H1 (cell line): ENCODE measurements around the gene FOXO6. TPM values are rescaled to one million over a fixed set of nuclear protein-coding genes. Genes with fewer than 3 reads are reported as not detected.

Experiments
- CTCF ChIA-PET: fragments of 300-600 bp; sonication (Branson Sonifier 250); formaldehyde crosslinking; loops from one replicate; lab custom pipeline; 2021; ENCODE audit not compliant: partially characterized antibody; lab: Charles Lee
- POLR2A ChIA-PET: fragments of 300-600 bp; sonication (Branson Sonifier 250); formaldehyde crosslinking; loops from one replicate; lab custom pipeline; 2021; ENCODE audit warnings: inconsistent platforms; ENCODE audit not compliant: partially characterized antibody; lab: Charles Lee
- DNase-seq, 2 experiments: peaks; one replicate each; pipeline versions ENCODE4 v3.0.0 to v3.0.0-alpha.2; 2010 to 2022; ENCODE audit warnings: low spot score in 2 of 2, low read depth in 1 of 2, mixed read lengths in 1 of 2
- FAIRE-seq: peaks from 2 replicates; lab custom pipeline; 2011; peaks lifted over from hg19 to GRCh38; lab: Jason Lieb, UNC
- H2AFZ ChIP-seq: 2 replicates; pipeline ENCODE4 v1.8.1; 2012; ENCODE audit warnings: low read length, inconsistent platforms
- H2AK5ac ChIP-seq: 2 replicates; pipeline ENCODE4 v1.6.1; 2013; ENCODE audit warnings: low read depth, low read length
- H2BK120ac ChIP-seq: replicated peaks from 2 replicates; pipeline ENCODE3; 2013; ENCODE audit warnings: low read depth, low read length, inconsistent platforms
- H2BK12ac ChIP-seq: 2 replicates; pipeline ENCODE4 v1.6.1; 2013; ENCODE audit warnings: low read depth, low read length
- H2BK15ac ChIP-seq: 2 replicates; pipeline ENCODE4 v1.6.1; 2013; ENCODE audit warnings: low read length
- H2BK20ac ChIP-seq: 2 replicates; pipeline ENCODE4 v1.6.1; 2013; ENCODE audit warnings: low read length
- H2BK5ac ChIP-seq: 2 replicates; pipeline ENCODE4 v1.6.1; 2013; ENCODE audit warnings: low read depth, low read length
- H3K14ac ChIP-seq: 2 replicates; pipeline ENCODE4 v1.6.1; 2013; ENCODE audit warnings: inconsistent platforms; ENCODE audit not compliant: insufficient read length
- H3K18ac ChIP-seq: 2 replicates; pipeline ENCODE4 v1.6.1; 2013; ENCODE audit warnings: low read length; ENCODE audit errors: extremely low read depth
- H3K23ac ChIP-seq: 2 replicates; pipeline ENCODE4 v1.6.1; 2013; ENCODE audit warnings: inconsistent platforms; ENCODE audit not compliant: insufficient read length
- H3K23me2 ChIP-seq: 2 replicates; pipeline ENCODE4 v1.6.1; 2013; ENCODE audit warnings: low read depth, low read length
- H3K27ac ChIP-seq: 2 replicates; pipeline ENCODE4 v1.6.1; 2011; ENCODE audit warnings: low read depth, low read length, inconsistent platforms
- H3K27me3 ChIP-seq, 4 experiments: replicated peaks in 1 of 4; 1 replicate in 1 of 4; 2 replicates in 3 of 4; pipeline versions ENCODE4 v1.6.1 to v1.8.1; 2011 to 2013; ENCODE audit warnings: low read length in 3 of 4, mild to moderate bottlenecking in 3 of 4, inconsistent platforms in 2 of 4, mixed read lengths in 2 of 4, moderate library complexity in 1 of 4; ENCODE audit not compliant: control insufficient read depth in 3 of 4, insufficient read depth in 3 of 4; ENCODE audit errors: extremely low read depth in 1 of 4
- H3K36me3 ChIP-seq, 4 experiments: 2 replicates each; pipeline versions ENCODE4 v1.6.1 to v1.8.1; 2011 to 2013; ENCODE audit warnings: mild to moderate bottlenecking in 4 of 4, low read length in 3 of 4, moderate library complexity in 2 of 4, control low read depth in 1 of 4, inconsistent platforms in 1 of 4; ENCODE audit not compliant: insufficient read depth in 4 of 4, control insufficient read depth in 2 of 4
- H3K4ac ChIP-seq: replicated peaks from 2 replicates; pipeline ENCODE3; 2013; ENCODE audit warnings: low read length, low read depth, mixed read lengths, inconsistent platforms; ENCODE audit not compliant: insufficient read length
- H3K4me1 ChIP-seq, 4 experiments: replicated peaks in 1 of 4; 1 replicate in 1 of 4; 2 replicates in 3 of 4; pipeline versions ENCODE4 v1.6.1 to v1.8.1; 2011 to 2013; ENCODE audit warnings: low read length in 3 of 4, inconsistent platforms in 2 of 4, mixed read lengths in 1 of 4; ENCODE audit not compliant: insufficient read depth in 4 of 4, control insufficient read depth in 3 of 4
- H3K4me2 ChIP-seq, 2 experiments: 2 replicates each; pipeline versions ENCODE4 v1.6.1 to v1.8.1; 2011 to 2013; ENCODE audit warnings: low read depth in 2 of 2, low read length in 2 of 2, control low read depth in 1 of 2, inconsistent platforms in 1 of 2, mild to moderate bottlenecking in 1 of 2; ENCODE audit not compliant: insufficient read depth in 1 of 2
- H3K4me3 ChIP-seq, 4 experiments: fragments of 200-600, 300-600 bp in 1 of 4; sonication (generic), shearing (Covaris generic), sonication (Bioruptor Twin) in 1 of 4; 2 replicates each; pipeline versions ENCODE4 v1.5.1 to v1.8.1; 2011 to 2016; ENCODE audit warnings: low read length in 4 of 4, low read depth in 3 of 4, control low read depth in 2 of 4, inconsistent platforms in 2 of 4, mild to moderate bottlenecking in 2 of 4, mixed read lengths in 1 of 4, moderate library complexity in 1 of 4; ENCODE audit not compliant: insufficient read depth in 2 of 4; ENCODE audit errors: extremely low read depth in 1 of 4
- H3K56ac ChIP-seq: replicated peaks from 2 replicates; pipeline ENCODE3; 2013; ENCODE audit warnings: low read depth, mild to moderate bottlenecking, mixed read lengths, low read length, inconsistent platforms; ENCODE audit not compliant: insufficient read length
- H3K79me1 ChIP-seq: 2 replicates; pipeline ENCODE4 v1.6.1; 2013; ENCODE audit warnings: low read depth, low read length, control low read depth
- H3K79me2 ChIP-seq, 2 experiments: 2 replicates each; pipeline versions ENCODE4 v1.6.1 to v1.8.1; 2012 to 2013; ENCODE audit warnings: low read length in 2 of 2, mild to moderate bottlenecking in 2 of 2, inconsistent platforms in 1 of 2; ENCODE audit not compliant: insufficient read depth in 2 of 2, control insufficient read depth in 1 of 2
- H3K9ac ChIP-seq, 4 experiments: replicated peaks in 1 of 4; 1 replicate in 1 of 4; 2 replicates in 3 of 4; pipeline versions ENCODE4 v1.6.1 to v1.8.1; 2011 to 2013; ENCODE audit warnings: low read depth in 3 of 4, low read length in 3 of 4, control low read depth in 2 of 4, mild to moderate bottlenecking in 2 of 4, moderate library complexity in 2 of 4, inconsistent platforms in 1 of 4; ENCODE audit errors: extremely low read depth in 1 of 4
- H3K9me3 ChIP-seq, 2 experiments: 2 replicates each; pipeline versions ENCODE4 v1.6.1 to v1.8.1; 2012 to 2013; ENCODE audit warnings: mild to moderate bottlenecking in 2 of 2, moderate library complexity in 2 of 2, control low read depth in 1 of 2, inconsistent platforms in 1 of 2, low read depth in 1 of 2, low read length in 1 of 2, mixed read lengths in 1 of 2; ENCODE audit not compliant: insufficient read depth in 2 of 2
- H4K20me1 ChIP-seq, 2 experiments: replicated peaks in 1 of 2; 2 replicates each; pipeline versions ENCODE3 to v1.8.1; 2011 to 2013; ENCODE audit warnings: inconsistent platforms in 2 of 2, low read length in 2 of 2, mild to moderate bottlenecking in 1 of 2; ENCODE audit not compliant: insufficient read depth in 2 of 2, control insufficient read depth in 1 of 2
- H4K5ac ChIP-seq: 2 replicates; pipeline ENCODE4 v1.6.1; 2013; ENCODE audit warnings: low read length, low read depth, mixed read lengths, inconsistent platforms; ENCODE audit not compliant: insufficient read length
- H4K8ac ChIP-seq: 2 replicates; pipeline ENCODE4 v1.8.0; 2013; ENCODE audit warnings: mild to moderate bottlenecking, moderate library complexity, low read length, inconsistent platforms; ENCODE audit not compliant: insufficient read depth; ENCODE audit errors: extremely low read depth
- H4K91ac ChIP-seq: replicated peaks from 2 replicates; pipeline ENCODE3; 2013; ENCODE audit warnings: low read length, mixed read lengths, inconsistent platforms; ENCODE audit not compliant: insufficient read length
- ATF2 ChIP-seq: IDR thresholded peaks from 2 replicates; pipeline ENCODE4 v1.6.1; 2012; ENCODE audit warnings: low read length, inconsistent platforms
- BCL11A ChIP-seq, 2 experiments: IDR thresholded peaks; one replicate each; pipeline ENCODE4 v1.6.1; 2011; ENCODE audit warnings: low read depth in 2 of 2, low read length in 2 of 2, mild to moderate bottlenecking in 2 of 2
- CBX8 ChIP-seq: fragments of 300-800, 300-1000 bp; sonication (generic); IDR thresholded peaks from 2 replicates; pipeline ENCODE4 v1.7.1; 2016; ENCODE audit warnings: low read depth, low read length, borderline replicate concordance
- CHD1 ChIP-seq: IDR thresholded peaks from 2 replicates; pipeline ENCODE4 v1.6.1; 2012; ENCODE audit warnings: low read depth, low read length, improper control_type of control experiment
- EP300 ChIP-seq, 2 experiments: IDR thresholded peaks; 1 replicate in 1 of 2; 2 replicates in 1 of 2; pipeline ENCODE4 v1.6.1; 2011 to 2012; ENCODE audit warnings: low read depth in 2 of 2, low read length in 2 of 2, mild to moderate bottlenecking in 2 of 2, borderline replicate concordance in 1 of 2, inconsistent platforms in 1 of 2, moderate library complexity in 1 of 2
- EZH2 ChIP-seq: fragments of 200-600 bp; sonication (generic); IDR thresholded peaks from 2 replicates; pipeline ENCODE4 v1.7.1; 2012; ENCODE audit warnings: low read depth, mild to moderate bottlenecking, moderate library complexity, low read length, inconsistent platforms; ENCODE audit not compliant: severe bottlenecking
- RFX5 ChIP-seq: IDR thresholded peaks from 2 replicates; pipeline ENCODE4 v1.6.1; 2011; ENCODE audit warnings: low read depth, low read length, improper control_type of control experiment, borderline replicate concordance
- SAP30 ChIP-seq: fragments of 300-600 bp; sonication (generic); IDR thresholded peaks from 2 replicates; pipeline ENCODE4 v1.7.1; 2012; ENCODE audit warnings: low read length, moderate library complexity, mild to moderate bottlenecking, inconsistent platforms; ENCODE audit not compliant: insufficient read depth, insufficient replicate concordance
- SIRT6 ChIP-seq: IDR thresholded peaks from one replicate; pipeline ENCODE4 v1.7.1; 2012; ENCODE audit warnings: low read length, inconsistent platforms
- SP4 ChIP-seq: IDR thresholded peaks from 2 replicates; pipeline ENCODE4 v1.6.1; 2012; ENCODE audit warnings: low read length, inconsistent platforms
- SRF ChIP-seq: IDR thresholded peaks from 2 replicates; pipeline ENCODE4 v1.6.1; 2011; ENCODE audit warnings: mild to moderate bottlenecking, low read depth, low read length, moderate library complexity
- ZNF274 ChIP-seq: IDR thresholded peaks from 2 replicates; pipeline ENCODE4 v1.7.0; 2012; ENCODE audit warnings: low read length, borderline replicate concordance; ENCODE audit errors: extremely low read depth
- WGBS, 2 experiments: shearing (Covaris generic) in 1 of 2; methylation state at CpG; one replicate each; pipeline versions ENCODE4 v1.1.6 to v1.1.7; 2013 to 2015; ENCODE audit warnings: low lambda C conversion rate in 2 of 2, mixed read lengths in 2 of 2, inconsistent platforms in 1 of 2, low coverage in 1 of 2, missing lambda C conversion rate in 1 of 2; ENCODE audit not compliant: insufficient replicate concordance in 2 of 2, insufficient coverage in 1 of 2, insufficient read length in 1 of 2; ENCODE audit errors: extremely low coverage in 1 of 2, missing lambda C conversion rate in 1 of 2; 5-methylcytosine and 5-hydroxymethylcytosine counted together
- polyA plus RNA-seq, 7 experiments: library from polyadenylated mRNA; depleted of rRNA in 3 of 7; stranded (reverse) in 5 of 7; unstranded in 2 of 7; fragments of >200 nt in 5 of 7; fragments of 200-250 nt in 2 of 7; gene quantifications; 1 replicate in 5 of 7; 2 replicates in 1 of 7; 4 replicates in 1 of 7; pipeline versions ENCODE4 v1.2.1 to v1.2.3, GENCODE V29; 2011 to 2013; ENCODE audit warnings: missing spikeins in 2 of 7, mixed read lengths in 2 of 7
- total RNA-seq: library from RNA; stranded (reverse); fragmentation: NEBNext Ultra II Directional; extraction: Animal tissue kit (Norgen Biotek cat#: 25700); gene quantifications from 2 replicates; pipeline ENCODE4 v1.2.1, GENCODE V29; 2021

FOXO6 gene
- total and polyA plus RNA-seq, 2 of the 8 experiments (the other 6 are each of a cell fraction or from before 2014, with no cell fraction given): 0.59 to 3.0 TPM

- H2AFZ ChIP-seq: no peak overlapping the region
- H3K4me3 ChIP-seq: no peak overlapping the region
- no peak overlapping the region for H2BK120ac ChIP-seq
- H2BK20ac ChIP-seq: no peak overlapping the region
- H4K20me1 ChIP-seq: peaks cover 0 to 14% of the 10 kb centered on the region in 2 experiments
- H3K23me2 ChIP-seq: peaks cover 12% of the 10 kb centered on the region; the same call in 1 of the 2 replicates
- H3K79me1 ChIP-seq: no peaks in the 10 kb centered on the region; the same call in 1 of the 2 replicates
- H3K56ac ChIP-seq: no peak overlapping the region
- no peaks in the 10 kb centered on the region; a peak in 1 of 8 replicates for H3K36me3 ChIP-seq
- WGBS, 2 experiments: 60% methylated on average over 1 of the region's 6 CpGs; no CpG with 5 or more reads in 1 of the 2 experiments
- ChIA-PET CTCF (interaction anchor here (0.9 to 16.3 kb wide), 10 partner anchors 10 to 153 kb away, joined by 3 to 420 read pairs (median 21); partner anchors contain the start of gene FOXO6), POLR2A (interaction anchor here (1.0 kb wide), 2 partner anchors 59 to 128 kb away, joined by 3 read pairs; no protein-coding TSS in a partner anchor)
- no peak overlapping the region for H4K8ac ChIP-seq
- H2BK5ac ChIP-seq: no peak overlapping the region
- peaks cover 0 to 7% (median under 1%) of the 10 kb centered on the region in 4 experiments; a peak in 4 of 7 replicates for H3K4me1 ChIP-seq
- H3K18ac ChIP-seq: no peak overlapping the region
- FAIRE-seq (no peak), DNase-seq (no peak)
- no peak overlapping the region for H2BK12ac ChIP-seq
- H3K79me2 ChIP-seq: peaks cover 0 to 3% of the 10 kb centered on the region in 2 experiments; a peak in 1 of 4 replicates
- H3K9me3 ChIP-seq: no peaks in the 10 kb centered on the region
- no peaks in the 10 kb centered on the region for H3K27me3 ChIP-seq
- H3K23ac ChIP-seq: no peak overlapping the region
- H3K14ac ChIP-seq: no peak overlapping the region
- no peak overlapping the region for H3K27ac ChIP-seq
- 0 out of 2 replicates have a peak overlapping the region, but pooled peaks have one; percentile 13 for H2BK15ac ChIP-seq
- H4K5ac ChIP-seq: no peak overlapping the region
- H3K4me2 ChIP-seq: no peak overlapping the region
- H3K9ac ChIP-seq: no peak overlapping the region
- H3K4ac ChIP-seq: no peak overlapping the region
- H4K91ac ChIP-seq: no peak overlapping the region
- H2AK5ac ChIP-seq: no peak overlapping the region
- TF ChIP-seq EP300 (IDR thresholded peaks at IDR 0.05; ENCODE audit: borderline replicate concordance in 1 of 2, low read depth in 2 of 2, low read length in 2 of 2): no peak
- no peak for TF ChIP-seq BCL11A (IDR thresholded peaks at IDR 0.05; ENCODE audit: low read depth in 2 of 2, low read length in 2 of 2)
- no peak for TF ChIP-seq SIRT6
- no peak for TF ChIP-seq CHD1
- TF ChIP-seq RFX5: no peak
- TF ChIP-seq SAP30: no peak
- no peak for TF ChIP-seq ATF2
- no peak for TF ChIP-seq EZH2
- TF ChIP-seq SP4: no peak
- no peak for TF ChIP-seq ZNF274
- no peak for TF ChIP-seq CBX8
- no peak for TF ChIP-seq SRF
Observed at GRCh38 chr1:41422306-41422705, 61.1 kb downstream of the FOXO6 start.
